ENCODE results near the gene RRP8. TPM values are rescaled to one million over a fixed set of nuclear protein-coding genes. Genes with fewer than 3 reads are reported as not detected.

The RRP8 gene
- total and polyA plus RNA-seq, 10 of the 15 experiments (the other 5 are each of a cell fraction or from before 2014, with no cell fraction given), result 4.7 to 51.2 (median 23.9) TPM

GRCh38 chr11:6619004-6619745, 15.8 kb upstream of the RRP8 start, which contains the start of gene TPP1 (continued):
- no peak; the same call in 1 of the 2 replicates for TF ChIP-seq CBFB (IDR thresholded peaks at IDR 0.05; ENCODE audit: low read depth)
- peak; percentile 41; the same call in 1 of the 2 replicates for TF ChIP-seq PAX5 (IDR thresholded peaks at IDR 0.05; ENCODE audit: borderline replicate concordance, low read depth, low read length)
- TF ChIP-seq TCF3 (IDR thresholded peaks at IDR 0.05; ENCODE audit: borderline replicate concordance, insufficient read depth, low read depth, low read length), result no peak
- TF ChIP-seq BHLHE40 (IDR thresholded peaks at IDR 0.05; ENCODE audit: borderline replicate concordance in 1 of 2, low read depth in 2 of 2, low read length in 1 of 2), result peak; percentile 76 to 87
- peak in 1 of 2 experiments; percentile 94; a peak in 1 of 4 replicates for TF ChIP-seq CEBPB (IDR thresholded peaks at IDR 0.05; ENCODE audit: borderline replicate concordance in 1 of 2, low read depth in 2 of 2, low read length in 2 of 2)
- TF ChIP-seq SIX5 (IDR thresholded peaks at IDR 0.05; ENCODE audit: low read depth, low read length, severe bottlenecking), result no peak
- no peak for TF ChIP-seq TAF1 (IDR thresholded peaks at IDR 0.05; ENCODE audit: borderline replicate concordance, low read depth, low read length)
- TF ChIP-seq SREBF1 (IDR thresholded peaks at IDR 0.05; ENCODE audit: low read length), result peak; percentile 53; the same call in 1 of the 2 replicates
- TF ChIP-seq, protein P1, sequence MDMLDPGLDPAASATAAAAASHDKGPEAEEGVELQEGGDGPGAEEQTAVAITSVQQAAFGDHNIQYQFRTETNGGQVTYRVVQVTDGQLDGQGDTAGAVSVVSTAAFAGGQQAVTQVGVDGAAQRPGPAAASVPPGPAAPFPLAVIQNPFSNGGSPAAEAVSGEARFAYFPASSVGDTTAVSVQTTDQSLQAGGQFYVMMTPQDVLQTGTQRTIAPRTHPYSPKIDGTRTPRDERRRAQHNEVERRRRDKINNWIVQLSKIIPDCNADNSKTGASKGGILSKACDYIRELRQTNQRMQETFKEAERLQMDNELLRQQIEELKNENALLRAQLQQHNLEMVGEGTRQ (IDR thresholded peaks at IDR 0.05; ENCODE audit: borderline replicate concordance, low read depth, low read length), result peak; percentile 99
- TF ChIP-seq RUNX3 (IDR thresholded peaks at IDR 0.05; ENCODE audit: low read length), result peak; percentile 69
- no peak for TF ChIP-seq ETV6 (conservative IDR thresholded peaks at IDR 0.05 in 1 of 2, IDR thresholded peaks at IDR 0.05 in 1 of 2; ENCODE audit: borderline replicate concordance in 1 of 2, low read depth in 1 of 2)
- TF ChIP-seq KDM1A (IDR thresholded peaks at IDR 0.05; ENCODE audit: borderline replicate concordance), result no peak
- peak; percentile 85 for TF ChIP-seq MAX (IDR thresholded peaks at IDR 0.05; ENCODE audit: low read depth, low read length)
- TF ChIP-seq EZH2 (IDR thresholded peaks at IDR 0.05; ENCODE audit: borderline replicate concordance, control insufficient read depth, low read depth, low read length), result no peak
- no peak for TF ChIP-seq ESRRA (IDR thresholded peaks at IDR 0.05; ENCODE audit: low read length)
- TF ChIP-seq TCF12 (IDR thresholded peaks at IDR 0.05; ENCODE audit: low read depth, low read length), result peak; percentile 40; the same call in 1 of the 2 replicates
- TF ChIP-seq, protein P2, sequence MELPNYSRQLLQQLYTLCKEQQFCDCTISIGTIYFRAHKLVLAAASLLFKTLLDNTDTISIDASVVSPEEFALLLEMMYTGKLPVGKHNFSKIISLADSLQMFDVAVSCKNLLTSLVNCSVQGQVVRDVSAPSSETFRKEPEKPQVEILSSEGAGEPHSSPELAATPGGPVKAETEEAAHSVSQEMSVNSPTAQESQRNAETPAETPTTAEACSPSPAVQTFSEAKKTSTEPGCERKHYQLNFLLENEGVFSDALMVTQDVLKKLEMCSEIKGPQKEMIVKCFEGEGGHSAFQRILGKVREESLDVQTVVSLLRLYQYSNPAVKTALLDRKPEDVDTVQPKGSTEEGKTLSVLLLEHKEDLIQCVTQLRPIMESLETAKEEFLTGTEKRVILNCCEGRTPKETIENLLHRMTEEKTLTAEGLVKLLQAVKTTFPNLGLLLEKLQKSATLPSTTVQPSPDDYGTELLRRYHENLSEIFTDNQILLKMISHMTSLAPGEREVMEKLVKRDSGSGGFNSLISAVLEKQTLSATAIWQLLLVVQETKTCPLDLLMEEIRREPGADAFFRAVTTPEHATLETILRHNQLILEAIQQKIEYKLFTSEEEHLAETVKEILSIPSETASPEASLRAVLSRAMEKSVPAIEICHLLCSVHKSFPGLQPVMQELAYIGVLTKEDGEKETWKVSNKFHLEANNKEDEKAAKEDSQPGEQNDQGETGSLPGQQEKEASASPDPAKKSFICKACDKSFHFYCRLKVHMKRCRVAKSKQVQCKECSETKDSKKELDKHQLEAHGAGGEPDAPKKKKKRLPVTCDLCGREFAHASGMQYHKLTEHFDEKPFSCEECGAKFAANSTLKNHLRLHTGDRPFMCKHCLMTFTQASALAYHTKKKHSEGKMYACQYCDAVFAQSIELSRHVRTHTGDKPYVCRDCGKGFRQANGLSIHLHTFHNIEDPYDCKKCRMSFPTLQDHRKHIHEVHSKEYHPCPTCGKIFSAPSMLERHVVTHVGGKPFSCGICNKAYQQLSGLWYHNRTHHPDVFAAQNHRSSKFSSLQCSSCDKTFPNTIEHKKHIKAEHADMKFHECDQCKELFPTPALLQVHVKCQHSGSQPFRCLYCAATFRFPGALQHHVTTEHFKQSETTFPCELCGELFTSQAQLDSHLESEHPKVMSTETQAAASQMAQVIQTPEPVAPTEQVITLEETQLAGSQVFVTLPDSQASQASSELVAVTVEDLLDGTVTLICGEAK (IDR thresholded peaks at IDR 0.05; ENCODE audit: borderline replicate concordance), result no peak
- 0 out of 2 replicates have a peak, but pooled peaks have one; percentile 33 for TF ChIP-seq BACH1 (IDR thresholded peaks at IDR 0.05; ENCODE audit: borderline replicate concordance)
- TF ChIP-seq RAD21 (IDR thresholded peaks at IDR 0.05; ENCODE audit: insufficient read depth, low read depth, low read length), result no peak
- 0 out of 2 replicates have a peak, but pooled peaks have one; percentile 22 for TF ChIP-seq E2F4 (IDR thresholded peaks at IDR 0.05; ENCODE audit: low read depth, low read length)
- no peak for TF ChIP-seq ZNF274 (IDR thresholded peaks at IDR 0.05; ENCODE audit: insufficient read depth, insufficient read length)
- TF ChIP-seq YBX1 (IDR thresholded peaks at IDR 0.05), result no peak
- TF ChIP-seq POLR2A (IDR thresholded peaks at IDR 0.05; ENCODE audit: low read depth, low read length), result peak; percentile 76
- no peak for TF ChIP-seq HDAC6 (IDR thresholded peaks at IDR 0.05; ENCODE audit: unreplicated experiment)

All from GM12878 (cell line).